ELR (cell line): ENCODE results near the gene GRID1.

Source experiments
- DNase-seq: peaks from one replicate; pipeline ENCODE4 v3.0.0-alpha.2; 2015; ENCODE audit warnings: low read depth

The GRID1 gene

DNA sequence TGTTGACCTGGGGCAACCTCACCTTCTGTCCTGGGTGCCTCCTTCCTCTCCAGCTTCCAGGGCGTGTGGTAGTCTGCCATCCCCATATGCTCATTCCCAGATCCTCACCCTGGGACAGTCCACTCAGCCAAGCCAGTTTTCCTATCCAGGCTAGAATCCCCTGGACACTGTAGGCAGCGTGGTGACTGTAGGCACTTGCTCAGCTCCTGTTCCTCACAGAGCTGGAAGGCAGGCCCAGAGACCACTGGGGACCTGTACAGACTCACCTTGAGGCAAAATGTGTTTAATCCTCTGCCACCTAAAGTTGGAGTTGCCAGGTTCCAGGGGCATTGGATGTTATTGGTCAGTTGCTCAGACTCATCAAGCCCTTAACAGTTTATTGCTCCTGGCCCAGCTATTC lies 2.4 kb upstream of the GRID1 start:
- no peak for DNase-seq

DNA sequence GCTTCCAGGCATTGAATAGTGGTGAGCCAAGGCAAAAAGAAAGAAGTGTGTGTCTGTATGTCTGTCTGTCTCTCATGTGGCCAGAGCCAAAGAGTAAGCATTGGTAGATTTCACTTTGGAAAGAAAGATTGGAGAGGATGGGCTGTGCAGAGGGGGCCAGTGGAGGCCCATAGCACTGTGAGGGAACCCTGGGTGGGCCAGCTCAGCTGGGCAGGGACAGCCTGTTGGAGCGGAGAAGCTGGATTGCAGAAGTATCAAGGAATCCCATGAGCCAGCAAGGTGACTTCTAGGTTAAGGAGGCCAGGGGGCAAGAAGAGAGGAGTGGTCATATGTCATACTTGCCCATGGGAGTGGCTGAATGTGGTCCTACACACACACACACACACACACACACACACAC lies 1.5 kb upstream of the GRID1 start:
- no peak for DNase-seq

DNA sequence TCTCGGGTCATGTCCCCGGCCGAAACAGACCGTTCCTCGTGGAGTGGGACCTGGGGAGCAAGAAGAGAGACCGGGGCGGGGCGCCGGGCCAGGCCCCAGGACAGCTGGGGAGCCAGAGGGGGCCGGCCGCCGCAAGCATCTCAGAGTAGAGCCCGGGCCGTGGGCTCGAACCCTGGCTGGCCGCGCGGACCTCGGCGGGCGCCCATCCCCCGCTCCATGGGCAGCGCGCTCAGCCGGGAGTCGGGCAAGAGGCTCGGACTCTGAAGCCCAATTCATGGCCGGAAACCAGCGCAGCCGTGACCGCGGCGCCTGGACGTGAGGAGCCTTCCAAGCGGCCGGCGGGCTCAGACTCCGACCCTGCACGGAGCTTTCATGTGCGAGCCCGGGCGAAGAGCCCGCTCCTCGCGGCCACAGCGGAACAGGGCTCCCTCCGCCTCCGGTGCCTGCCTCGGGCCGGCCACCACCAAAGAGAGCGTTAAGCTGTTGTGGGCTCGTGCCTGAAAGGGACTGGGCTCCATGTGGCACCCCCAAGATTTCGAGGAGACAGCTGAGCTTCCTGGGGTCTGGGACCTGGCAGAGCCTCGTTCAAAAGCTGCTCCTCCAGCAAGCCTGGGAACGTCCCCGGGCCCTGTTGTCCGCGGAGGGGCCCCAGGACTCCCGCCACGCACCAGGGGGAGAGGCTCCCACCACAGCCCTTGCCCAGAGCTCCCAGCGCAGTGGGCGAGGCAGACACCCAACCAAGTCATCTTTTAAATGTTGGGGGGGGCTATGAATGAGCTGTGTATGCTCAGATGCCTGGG lies 757 bp upstream of the GRID1 start:
- DNase-seq = no peak

DNA sequence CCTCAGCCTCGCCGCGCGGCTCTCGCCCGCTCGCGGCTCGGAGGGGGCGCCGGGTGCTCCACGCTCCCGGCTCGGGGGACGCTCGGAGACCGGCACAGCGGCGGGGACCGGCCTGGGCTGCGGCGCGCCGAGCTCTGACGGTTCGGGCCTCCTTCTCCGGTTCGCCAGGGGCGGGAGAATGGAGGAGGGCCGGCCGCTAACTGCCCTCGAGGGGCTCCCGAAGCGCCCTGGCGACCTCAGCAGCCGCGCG lies 232 bp upstream of the GRID1 start:
- DNase-seq = no peak

DNA sequence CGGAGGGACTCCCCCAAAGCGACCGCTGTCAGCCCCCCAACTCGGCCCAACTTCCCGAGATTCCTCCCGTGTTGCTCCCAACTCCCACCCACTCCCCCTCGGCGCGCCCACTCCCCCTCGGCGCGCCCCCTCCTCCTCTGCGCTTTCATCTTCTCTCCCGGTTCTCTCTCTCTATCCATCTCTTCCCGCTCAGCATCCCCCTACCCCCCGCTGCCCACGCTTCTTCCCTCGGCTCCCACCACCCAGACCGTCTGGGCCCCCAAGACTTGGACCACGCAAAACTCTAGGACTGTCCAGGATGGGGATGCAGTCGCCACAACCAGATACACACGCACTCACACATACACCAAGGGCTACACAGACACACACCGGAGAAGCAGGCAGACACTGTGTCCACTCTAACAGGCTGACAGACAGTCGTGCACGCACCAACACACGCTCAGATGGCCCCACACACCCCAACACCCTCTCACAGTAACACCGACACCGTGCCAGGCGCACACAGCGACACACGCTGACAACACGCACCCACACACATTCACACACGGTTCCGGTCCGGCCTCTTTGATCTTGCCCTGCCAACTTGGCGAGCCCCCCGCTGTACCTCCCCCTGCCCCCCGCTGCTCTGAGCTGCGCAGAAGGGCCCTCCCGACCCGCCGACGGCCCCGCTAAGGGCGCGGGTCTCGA lies 1.1 kb downstream of the GRID1 start:
- no peak for DNase-seq

DNA sequence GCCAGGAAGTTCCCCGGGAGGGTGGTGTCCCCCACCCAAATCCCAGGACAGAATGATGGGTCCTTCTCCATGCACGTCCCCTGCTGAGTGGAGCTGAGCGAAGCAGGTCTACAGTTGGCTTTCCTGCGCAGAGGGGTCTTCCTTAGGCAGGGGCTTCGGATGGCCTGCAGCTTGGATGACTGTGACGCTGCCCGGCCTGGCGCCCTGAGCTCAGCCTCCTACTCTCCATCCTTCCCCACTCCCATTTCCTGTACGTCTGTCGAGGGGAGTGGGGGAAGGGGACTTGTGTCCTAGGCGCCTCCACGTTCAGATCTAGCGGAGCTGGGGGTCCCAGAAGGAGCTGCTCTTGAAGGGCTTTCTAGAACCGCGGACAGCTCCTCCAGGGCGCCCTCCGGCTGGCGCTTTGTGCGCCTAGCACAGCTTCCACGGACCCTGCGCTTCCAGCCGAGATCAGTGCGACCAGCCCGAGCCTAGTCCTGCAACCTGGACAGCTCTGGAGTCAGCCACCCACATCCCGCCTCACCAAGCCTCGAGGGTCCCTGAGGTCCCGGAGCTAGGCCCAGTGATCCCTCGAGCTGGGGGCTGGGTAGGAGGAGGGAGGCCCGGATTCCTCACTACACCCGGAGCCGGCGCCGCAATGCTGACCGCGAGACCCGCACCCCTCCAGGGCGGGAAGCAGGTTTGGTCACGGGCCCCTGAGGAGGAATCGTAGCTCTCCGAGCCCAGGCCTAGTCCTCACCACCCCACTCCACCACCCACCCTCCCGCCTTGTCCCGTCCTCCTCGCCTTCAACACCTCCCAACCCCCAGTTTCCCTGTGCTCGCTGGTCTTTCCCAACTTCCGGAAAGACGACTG lies 1.9 kb downstream of the GRID1 start:
- no peak for DNase-seq

DNA sequence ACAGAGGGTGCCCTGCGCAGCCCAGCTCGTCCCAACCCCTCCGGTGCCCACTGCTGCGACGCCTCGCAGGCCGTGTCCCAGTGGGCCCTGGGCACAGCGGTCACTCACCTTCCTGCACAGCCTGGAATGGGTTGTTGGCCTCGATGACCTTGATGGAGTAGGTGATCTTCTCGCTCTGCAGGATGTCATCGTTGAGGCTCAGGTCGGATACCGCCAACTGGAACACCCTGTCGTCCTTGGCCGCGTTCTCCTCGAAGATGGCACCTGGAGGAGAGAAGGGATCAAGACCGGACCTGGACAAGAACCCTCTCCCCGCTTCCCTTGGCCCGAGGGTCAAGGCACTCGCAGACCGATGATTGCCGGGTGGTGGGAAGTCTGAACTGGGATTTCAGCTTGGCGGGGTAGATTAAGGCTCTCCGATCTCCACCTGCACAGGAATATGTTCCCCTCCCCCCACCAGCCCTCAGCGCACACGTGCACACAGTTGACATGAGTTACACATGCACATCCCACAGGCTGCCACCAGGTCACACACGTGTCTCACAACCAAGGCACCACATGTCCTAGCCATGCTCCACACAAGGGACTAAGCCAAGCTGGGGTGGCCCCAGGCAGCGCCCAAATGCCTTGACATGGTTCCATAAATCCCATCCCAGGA lies 2.6 kb downstream of the GRID1 start:
- DNase-seq = no peak

DNA sequence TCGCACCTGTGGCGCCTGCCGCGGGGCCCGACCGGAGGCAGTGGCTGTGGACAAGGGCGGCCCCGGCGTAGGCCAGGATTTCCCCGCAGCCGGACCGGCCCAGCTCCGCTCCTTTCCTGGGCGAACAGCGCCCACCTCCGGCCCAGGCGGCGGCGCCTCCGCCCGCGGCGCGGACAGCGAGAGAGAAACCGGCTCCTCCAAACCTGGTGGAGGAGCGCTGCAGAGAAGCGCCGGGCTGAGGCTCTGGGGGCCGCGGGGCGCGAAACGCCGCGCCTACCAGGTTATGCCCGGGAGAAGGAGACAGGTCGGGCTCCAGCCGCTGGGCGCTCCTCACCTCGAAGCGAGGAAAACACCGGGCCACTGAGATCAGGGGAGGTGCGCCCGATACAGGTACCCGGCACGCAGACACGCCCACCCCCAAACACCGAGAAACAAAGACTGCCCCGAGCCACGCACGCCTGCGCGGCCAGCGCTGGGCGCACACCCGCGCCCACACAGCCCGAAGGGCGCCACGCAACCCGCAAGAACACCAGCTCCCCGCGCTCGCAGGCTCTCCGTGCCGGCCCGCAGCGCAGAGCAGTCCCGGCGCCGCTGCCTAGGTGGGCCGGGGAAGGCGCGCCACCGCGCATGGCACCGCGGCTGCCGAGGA lies 3.3 kb downstream of the GRID1 start:
- no peak for DNase-seq

DNA sequence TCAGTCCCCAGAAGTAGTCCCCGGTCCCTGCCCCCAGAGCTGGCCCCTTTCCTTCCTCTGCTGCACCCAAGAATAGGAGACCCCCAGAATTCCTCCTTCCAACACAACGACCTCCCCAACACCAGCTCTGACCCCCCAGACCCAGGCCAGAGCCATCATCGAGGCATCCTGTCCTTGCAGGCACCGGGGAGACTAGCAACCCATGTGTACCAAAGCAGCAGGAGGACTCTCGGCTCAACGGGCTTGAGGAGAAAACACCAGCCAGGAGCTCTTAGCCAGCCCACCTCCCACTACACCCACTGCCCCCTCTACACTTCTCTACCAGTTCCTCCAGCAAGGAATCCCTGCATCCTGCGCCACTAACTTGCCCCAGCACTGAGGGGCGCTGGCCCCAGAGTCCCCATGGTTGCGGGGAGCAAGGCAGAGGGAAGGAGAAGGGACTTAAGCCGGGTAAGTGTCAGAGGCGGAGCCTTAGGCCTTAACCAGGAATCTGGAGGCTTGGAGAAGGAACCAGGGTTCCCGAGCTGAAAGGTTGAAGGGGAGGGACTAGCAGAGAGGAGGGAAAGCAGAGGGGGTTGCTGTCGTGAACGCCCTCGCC lies 3.9 kb downstream of the GRID1 start:
- DNase-seq = no peak

DNA sequence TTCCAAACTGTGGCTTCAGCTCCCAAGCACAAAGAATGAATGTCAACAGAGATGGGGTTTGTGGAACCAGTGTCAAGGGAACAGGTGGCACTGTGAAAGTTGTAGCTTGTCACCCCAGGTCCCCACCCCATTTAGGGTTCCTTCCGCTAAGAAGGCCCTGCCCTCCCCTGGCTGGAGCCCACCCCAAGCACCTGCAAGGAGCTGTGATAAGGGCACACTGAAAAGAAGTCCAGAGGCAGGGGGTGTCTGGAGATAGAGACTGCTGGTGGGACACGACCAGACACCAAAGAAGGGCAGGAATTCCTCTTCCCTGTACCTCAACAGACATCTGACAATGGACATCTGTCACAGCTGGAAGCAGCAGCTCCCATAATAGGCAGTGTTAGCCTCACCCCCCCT lies 4.5 kb downstream of the GRID1 start:
- DNase-seq = no peak

DNA sequence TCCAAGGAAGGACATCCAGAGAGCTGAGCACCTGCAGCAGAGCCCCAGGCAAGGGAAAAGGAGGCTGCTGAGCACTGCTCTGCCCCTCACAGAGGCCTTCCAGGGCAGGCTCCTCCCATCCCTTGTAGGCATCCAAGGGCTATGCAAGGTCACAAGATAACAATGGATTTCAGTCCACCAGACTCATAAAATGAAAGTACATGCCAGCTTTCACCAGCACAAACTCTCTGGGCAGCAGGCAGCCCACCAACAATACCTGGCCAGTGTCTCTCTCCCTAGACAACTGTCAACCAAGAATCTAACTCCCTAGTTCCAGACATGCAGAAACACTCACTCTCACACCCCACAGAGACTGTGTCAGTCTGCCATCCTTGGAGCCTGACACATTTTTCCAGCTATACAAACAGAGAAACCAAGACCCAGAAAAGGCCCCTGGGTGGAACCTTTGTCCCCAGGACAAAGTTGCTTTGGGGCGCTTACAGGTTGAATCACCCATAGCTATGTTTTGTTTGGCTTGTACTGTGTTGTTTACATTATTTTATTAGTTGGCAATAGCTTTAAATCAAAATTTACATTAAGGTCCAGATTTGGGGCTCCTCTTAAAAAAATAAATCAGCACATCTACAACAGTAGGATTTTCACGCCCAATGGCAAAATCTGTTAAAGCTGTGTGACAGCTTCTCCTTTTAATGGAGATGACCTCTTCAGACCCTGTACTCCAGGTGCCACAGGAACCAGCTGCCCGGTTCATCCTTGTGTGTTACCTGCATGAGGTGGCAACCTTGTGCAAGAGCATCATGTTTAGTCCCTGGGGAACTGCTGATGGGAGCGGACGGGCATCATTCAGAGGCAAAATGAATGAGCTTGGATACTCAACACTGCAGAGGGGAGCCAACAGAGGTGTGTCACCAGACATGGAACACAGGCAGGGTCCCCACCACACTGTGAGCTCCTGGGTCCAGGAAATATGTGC lies 5.2 kb downstream of the GRID1 start:
- DNase-seq = no peak

DNA sequence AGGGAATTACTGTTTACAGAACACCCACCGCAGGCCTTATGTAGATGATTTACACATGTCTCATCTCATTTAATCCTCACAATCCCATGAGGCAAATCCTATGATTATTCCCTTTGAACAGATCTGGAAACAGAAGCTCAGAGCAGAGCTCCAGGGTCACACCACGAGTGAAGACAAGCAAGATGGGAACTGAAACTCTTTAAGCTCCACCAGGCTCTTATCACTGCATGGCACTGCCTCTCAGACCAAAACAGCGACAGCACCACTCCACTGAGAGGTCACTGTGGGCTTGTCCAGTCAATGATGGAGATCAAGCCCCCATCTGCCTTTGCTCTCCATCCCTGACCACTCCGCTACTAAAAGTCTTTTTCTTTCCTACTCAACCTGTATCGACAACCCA lies 5.9 kb downstream of the GRID1 start:
- DNase-seq = no peak

DNA sequence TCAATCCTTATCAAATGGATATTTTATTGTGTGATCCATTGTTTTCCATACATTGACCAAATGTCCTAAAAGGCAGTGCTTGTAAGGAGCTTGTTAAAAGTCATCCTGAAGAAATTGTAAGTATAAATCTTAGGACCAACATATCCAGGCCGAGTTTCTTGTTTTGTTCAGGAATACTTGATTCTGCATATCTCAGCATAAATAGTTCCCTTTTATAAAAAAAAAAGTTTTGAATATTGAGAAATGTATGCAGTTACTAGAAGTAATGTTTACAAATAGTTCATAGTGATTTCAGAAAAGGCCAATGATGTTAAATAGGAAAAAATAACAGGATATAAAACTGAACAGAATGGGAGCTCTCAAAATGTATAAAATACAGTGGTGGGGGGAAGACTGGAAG lies 6.6 kb downstream of the GRID1 start:
- no peak for DNase-seq

DNA sequence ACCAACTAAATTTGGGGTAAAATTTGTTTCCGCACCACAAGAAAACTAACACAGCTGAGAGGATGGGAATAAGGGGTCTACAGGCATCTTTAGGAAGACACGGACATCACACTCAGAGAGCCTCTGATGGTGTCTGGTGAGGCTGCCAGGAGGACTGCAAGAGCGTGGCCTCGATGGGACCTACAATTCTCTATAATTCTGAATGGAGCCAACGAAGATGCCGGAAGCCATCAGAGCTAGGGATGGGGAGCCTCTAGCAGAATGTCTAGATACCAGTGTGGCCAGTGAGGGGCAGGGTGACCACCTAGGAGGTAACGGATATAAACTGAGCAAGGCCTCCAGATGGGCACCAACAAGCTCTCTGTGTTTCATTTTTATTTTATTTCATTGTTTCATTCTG lies 7.5 kb downstream of the GRID1 start:
- no peak for DNase-seq

DNA sequence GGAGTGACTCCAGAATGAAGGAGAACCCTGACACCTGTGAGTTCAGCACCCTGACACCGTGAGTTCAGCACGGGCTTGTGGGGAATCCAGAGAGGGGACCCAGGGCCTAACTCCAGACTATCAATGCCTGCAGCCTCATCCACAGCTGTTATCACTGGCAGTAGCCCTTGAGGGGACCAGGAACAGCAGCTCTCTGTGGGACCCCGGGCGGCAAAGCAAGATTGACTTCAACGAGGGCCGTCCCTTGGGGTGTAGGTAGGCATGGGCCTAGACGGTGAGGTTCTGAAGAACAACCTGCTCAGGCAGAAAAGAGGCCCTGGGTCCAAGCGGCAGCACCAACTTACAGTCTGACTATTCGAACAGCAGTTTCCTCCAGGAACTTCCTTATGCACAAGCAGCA lies 8.9 kb downstream of the GRID1 start:
- no peak for DNase-seq

DNA sequence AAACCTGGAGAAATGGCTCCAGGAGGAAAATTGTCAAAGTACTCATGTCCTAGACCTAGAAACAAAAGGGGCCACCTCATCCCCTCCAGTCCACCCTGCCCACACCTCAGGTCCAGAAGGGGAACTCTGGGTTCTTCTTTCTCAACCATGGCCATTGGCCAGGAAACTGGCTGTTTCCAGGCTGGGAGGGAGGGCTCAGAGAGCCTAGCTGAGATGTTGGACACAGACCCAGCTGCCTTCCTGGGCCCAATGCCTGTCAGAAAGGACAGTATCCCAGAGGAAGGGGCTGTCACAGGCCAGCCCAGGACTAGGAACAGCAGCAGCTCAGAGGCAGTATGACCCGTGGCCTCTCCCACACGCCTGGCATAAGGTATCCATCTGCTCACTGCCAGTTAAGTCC lies 9.6 kb downstream of the GRID1 start:
- DNase-seq = no peak

DNA sequence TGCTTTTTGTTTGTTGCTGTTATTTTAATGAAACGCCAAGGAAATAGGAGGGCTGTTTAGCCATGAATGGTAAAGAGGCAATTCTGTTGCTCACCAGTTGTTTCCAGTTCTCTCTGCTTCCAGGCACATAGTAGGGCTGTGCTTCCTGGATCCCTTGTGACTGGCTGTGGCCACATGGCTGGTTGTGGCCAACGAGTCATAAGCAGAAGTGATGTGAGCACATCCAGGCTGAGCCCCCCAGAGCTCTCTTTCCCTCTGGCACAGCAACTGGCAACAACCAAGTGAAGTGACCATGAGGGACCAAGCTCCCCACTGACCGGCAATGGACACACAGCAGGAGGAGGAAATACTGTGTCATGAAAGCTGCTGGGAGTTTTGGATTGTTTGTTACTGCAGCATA lies 10.3 kb downstream of the GRID1 start:
- DNase-seq = no peak

DNA sequence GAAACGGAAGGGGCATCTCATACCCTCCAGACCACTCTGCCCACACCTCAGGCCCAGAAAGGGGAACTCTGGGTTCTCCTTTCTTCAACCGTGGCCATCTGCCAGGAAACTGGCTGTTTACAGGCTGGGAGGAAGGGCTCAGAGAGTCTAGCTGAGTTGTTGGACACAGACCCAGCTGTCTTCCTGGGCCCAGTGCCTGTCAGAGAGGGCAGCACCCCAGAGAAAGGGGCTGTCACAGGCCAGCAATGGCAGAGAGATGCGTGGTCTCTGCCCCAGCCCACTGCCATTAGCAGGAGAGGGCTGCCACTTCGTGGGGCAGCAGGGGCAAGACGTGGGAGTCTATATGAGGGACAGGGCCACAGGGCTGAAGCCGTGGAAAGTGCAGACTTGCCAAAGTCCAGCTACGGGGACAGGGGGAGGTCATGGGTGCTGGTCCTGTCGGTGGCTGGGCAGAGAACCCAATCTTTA lies 11.0 kb downstream of the GRID1 start:
- no peak for DNase-seq

DNA sequence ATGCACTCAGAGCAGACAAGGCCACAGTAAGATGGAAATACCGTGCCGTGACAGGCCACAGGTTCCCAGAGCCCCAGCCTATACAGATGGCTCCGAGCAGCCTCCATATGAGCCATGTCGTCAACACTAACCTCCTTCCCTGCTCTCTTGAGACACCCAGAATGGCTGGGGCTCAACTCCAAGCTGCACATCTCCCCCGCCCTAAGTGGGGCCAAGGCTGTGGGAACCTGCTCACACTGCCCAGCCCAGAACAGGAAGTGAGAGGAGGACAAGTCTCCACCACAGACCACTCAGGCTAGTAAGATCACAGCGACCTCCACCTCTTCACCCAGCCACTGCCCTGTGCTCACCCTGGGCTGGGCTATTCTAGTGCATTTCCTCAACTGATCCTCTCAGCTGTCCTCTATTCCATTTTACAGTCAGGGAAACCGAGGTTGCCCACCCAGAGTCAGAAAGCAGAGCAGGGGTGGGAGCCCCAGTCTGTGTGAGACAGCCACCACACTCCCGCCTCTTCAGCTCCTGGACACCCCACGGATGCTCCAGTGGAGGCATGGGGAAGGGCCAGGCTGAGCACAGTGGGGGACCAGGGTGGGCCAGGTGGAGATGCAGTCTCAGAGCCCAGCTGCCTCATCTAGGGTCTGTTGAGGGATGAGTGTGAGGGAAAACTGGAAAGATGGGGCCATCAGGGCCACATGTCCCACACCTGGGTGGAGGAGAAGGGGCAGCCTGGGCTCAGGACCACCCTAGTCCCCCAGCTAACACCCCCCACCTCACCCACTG lies 11.6 kb downstream of the GRID1 start:
- no peak for DNase-seq
